Esophagus (tissue), 2 donors: ENCODE data around the gene AFF1. TPM values are rescaled to one million over a fixed set of nuclear protein-coding genes. Genes with fewer than 3 reads are reported as not detected.
A peak's percentile ranks its signal among the peaks of the same experiment; 100 is the strongest.

Experiments
- H3K27ac ChIP-seq, 2 donors: one replicate each; pipeline ENCODE4 v1.5.1; 2013; ENCODE audit warnings: low read depth in 2 of 2, mild to moderate bottlenecking in 2 of 2, inconsistent platforms in 1 of 2, low read length in 1 of 2, moderate library complexity in 1 of 2
- H3K27me3 ChIP-seq, 2 donors: one replicate each; pipeline ENCODE4 v1.6.1; 2013; ENCODE audit warnings: low read length in 2 of 2, control low read depth in 1 of 2, mild to moderate bottlenecking in 1 of 2; ENCODE audit not compliant: insufficient read depth in 2 of 2, control insufficient read depth in 1 of 2
- H3K36me3 ChIP-seq, 2 donors: one replicate each; pipeline ENCODE4 v1.6.1; 2013; ENCODE audit warnings: low read length in 1 of 2; ENCODE audit not compliant: control insufficient read depth in 2 of 2, insufficient read depth in 2 of 2
- H3K4me1 ChIP-seq, 2 donors: one replicate each; pipeline ENCODE4 v1.6.1; 2013; ENCODE audit warnings: low read length in 1 of 2; ENCODE audit not compliant: control insufficient read depth in 2 of 2, insufficient read depth in 2 of 2
- H3K4me3 ChIP-seq, 2 donors: one replicate each; pipeline ENCODE4 v1.5.1; 2013; ENCODE audit warnings: low read length in 2 of 2, mild to moderate bottlenecking in 2 of 2, low read depth in 1 of 2, moderate library complexity in 1 of 2
- H3K9me3 ChIP-seq, 2 donors: one replicate each; pipeline ENCODE4 v1.6.1; 2013; ENCODE audit warnings: mild to moderate bottlenecking in 2 of 2, low read depth in 1 of 2, low read length in 1 of 2, moderate library complexity in 1 of 2; ENCODE audit not compliant: control insufficient read depth in 2 of 2, insufficient read depth in 1 of 2
- WGBS, 2 donors: extraction: QIAGEN DNeasy Blood & Tissue Kit; methylation state at CpG; one replicate each; pipeline ENCODE4 v1.1.7; 2013; 5-methylcytosine and 5-hydroxymethylcytosine counted together
- polyA plus RNA-seq, 2 donors: library from polyadenylated mRNA; stranded (reverse); fragments of 200-250 nt; gene quantifications; one replicate each; pipeline ENCODE4 v1.2.3, GENCODE V29; 2013
- donor health status: healthy with polysubstance abuse.
- donor health status: Bipolar disorder and iron deficiency.

The AFF1 gene, protein sequence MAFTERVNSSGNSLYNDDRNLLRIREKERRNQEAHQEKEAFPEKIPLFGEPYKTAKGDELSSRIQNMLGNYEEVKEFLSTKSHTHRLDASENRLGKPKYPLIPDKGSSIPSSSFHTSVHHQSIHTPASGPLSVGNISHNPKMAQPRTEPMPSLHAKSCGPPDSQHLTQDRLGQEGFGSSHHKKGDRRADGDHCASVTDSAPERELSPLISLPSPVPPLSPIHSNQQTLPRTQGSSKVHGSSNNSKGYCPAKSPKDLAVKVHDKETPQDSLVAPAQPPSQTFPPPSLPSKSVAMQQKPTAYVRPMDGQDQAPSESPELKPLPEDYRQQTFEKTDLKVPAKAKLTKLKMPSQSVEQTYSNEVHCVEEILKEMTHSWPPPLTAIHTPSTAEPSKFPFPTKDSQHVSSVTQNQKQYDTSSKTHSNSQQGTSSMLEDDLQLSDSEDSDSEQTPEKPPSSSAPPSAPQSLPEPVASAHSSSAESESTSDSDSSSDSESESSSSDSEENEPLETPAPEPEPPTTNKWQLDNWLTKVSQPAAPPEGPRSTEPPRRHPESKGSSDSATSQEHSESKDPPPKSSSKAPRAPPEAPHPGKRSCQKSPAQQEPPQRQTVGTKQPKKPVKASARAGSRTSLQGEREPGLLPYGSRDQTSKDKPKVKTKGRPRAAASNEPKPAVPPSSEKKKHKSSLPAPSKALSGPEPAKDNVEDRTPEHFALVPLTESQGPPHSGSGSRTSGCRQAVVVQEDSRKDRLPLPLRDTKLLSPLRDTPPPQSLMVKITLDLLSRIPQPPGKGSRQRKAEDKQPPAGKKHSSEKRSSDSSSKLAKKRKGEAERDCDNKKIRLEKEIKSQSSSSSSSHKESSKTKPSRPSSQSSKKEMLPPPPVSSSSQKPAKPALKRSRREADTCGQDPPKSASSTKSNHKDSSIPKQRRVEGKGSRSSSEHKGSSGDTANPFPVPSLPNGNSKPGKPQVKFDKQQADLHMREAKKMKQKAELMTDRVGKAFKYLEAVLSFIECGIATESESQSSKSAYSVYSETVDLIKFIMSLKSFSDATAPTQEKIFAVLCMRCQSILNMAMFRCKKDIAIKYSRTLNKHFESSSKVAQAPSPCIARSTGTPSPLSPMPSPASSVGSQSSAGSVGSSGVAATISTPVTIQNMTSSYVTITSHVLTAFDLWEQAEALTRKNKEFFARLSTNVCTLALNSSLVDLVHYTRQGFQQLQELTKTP
- 10 to 100 TPM in 1 of 2 donors, 1 to 10 TPM in 1; 7.5 to 10.4 TPM for polyA plus RNA-seq

DNA sequence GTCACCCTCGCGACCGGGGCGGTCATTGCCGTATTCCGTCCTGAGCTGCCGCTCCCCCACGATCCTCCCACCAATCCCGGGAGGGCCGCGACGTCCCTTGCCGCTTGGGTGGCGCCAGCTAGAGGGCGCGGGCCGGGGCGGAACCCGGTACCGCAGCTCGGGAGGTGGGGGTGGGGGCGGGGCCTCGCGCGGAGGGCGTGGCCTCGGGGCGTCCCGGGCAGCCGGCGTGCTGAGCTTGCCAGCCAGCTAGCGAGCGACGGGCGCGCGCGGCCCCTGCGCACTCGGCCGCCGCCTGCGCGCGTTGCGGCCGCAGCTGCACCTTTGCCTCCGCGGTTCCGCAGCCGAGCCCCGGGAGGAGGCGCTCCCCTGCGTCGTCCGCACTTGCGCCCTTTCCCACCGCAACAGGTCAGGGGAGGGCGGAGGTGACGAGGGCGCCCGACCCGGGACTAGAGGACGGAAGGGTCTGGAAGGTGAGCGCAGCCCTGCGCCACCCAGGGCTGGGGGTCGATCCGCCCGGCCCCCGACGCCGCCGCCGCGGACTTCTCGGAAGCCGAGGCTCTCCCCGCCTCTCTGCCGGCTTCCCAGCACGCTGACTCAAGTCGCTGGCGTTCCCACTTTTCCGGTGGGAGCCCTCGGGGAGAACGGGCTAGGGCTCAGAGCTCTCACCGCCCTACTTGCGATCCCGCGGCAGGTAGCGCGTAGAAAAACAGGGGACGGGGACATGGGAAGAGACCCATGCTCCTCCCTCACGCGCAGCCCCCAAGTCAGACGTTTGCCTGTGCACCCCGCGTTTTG, at the start of gene AFF1:
TSS of gene AFF1 (plus strand) at position 241 of the 795 bp plus-strand sequence. CDS start 13,523 bp downstream, outside the sequence.
- Histone ChIP-seq H3K27ac (peak within 1 kb of the TSS; percentile 98 to 100), H3K9me3 (no peaks in the 10 kb centered on the region), H3K4me1 (no peaks in the 10 kb centered on the region), H3K27me3 (no peaks in the 10 kb centered on the region), H3K36me3 (no peaks in the 10 kb centered on the region), H3K4me3 (peak within 1 kb of the TSS; percentile 52 to 96)
- WGBS, 2 donors, result 0% methylated on average over 72 to 97 of the region's 97 CpGs

DNA sequence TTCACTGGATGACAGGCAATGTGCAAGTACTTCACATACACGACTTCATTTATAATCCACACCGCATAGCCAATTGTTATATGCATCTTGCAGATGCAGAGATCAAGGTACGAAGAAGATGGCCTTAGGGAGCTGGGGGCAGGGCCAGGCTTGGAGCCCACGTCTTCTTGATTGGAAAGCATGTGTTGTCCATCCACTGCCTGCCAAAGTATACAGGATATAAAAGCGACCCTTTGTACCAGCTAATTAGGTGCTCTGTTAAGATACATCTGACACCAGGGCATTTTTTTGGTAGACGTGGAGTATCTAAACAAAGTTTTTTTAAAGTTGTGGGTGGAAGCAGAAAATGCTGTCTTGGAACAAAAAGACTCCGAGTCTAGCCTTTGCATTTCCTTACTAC, 44.0 kb upstream of the AFF1 start:
- Histone ChIP-seq H3K4me1 (no peaks in the 10 kb centered on the region), H3K4me3 (peak overlapping the region; percentile 11 to 86), H3K27me3 (no peaks in the 10 kb centered on the region), H3K36me3 (no peaks in the 10 kb centered on the region), H3K27ac (peak overlapping the region; percentile 81 to 97), H3K9me3 (no peaks in the 10 kb centered on the region)
- WGBS, 2 donors, result 37 to 41% methylated on average over 7 of the region's 7 CpGs

DNA sequence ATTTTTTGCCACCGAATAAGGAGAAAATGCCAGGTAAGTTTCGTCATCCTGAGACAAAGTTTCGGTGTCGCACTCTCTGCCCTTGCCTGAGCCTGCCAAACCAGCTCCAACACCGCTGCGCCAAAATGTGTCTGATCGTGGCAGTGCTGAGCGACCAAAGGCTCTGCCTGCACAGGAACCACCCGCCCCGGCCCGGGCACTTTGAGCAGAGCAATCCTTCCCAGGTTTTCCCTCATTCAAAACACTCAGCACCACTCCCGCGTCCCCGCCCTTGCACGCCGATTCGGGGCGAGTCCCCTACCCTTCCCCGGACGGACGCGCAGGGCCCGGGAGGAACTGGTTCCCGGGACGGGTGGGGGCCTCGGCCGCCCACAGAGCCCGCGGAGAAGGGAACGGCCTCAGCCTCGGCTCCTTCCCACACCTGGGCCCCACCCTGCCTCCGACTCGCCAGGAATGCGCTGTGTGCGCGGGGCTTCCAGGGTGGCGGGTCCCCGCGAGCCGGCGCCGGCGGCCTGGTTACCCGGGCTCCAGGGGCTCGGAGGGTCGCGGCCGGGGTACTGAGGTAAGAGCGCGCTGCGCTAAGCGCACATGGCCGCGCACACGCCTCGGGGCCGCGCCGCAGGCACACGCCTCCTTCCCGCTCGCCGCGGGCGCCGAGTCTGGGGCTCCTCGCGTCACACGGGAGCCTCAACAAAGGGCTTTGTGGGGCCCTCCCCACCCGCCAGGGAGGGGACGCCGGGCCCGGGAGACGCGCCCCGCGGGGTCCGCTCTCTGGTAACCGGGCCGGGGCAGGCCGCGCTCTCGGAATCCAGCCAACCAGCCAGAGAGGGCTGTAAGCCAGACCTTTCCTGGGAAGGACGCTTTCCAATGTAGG, 42.8 kb upstream of the AFF1 start, which contains the start of gene C4orf36:
TSS of gene C4orf36 (minus strand) at position 661 of the 874 bp plus-strand sequence. CDS start 902 bp downstream, outside the sequence.
- no peaks in the 10 kb centered on the region for H3K36me3 ChIP-seq
- WGBS, 2 donors, result 0 to 1% methylated on average over 68 to 84 of the region's 84 CpGs

DNA sequence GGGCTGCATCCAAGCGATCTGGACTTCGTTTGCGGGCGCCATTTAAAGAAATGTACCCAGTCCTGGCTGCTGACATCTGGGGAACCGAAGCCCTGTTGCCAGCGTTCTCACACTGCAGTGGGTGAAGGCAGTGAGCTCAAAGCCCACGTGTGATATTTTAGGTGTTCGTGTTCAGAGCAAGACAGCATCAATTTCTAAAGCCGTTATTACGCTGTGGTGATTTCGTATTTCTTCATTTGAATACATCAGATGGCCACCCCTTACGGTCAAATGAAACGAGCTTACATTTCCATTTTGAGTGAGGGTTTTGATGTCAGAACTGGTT, 42.2 kb upstream of the AFF1 start:
- 8 to 10% methylated on average over 13 of the region's 13 CpGs for WGBS, 2 donors
- no peaks in the 10 kb centered on the region for H3K9me3 ChIP-seq

More for the DNA sequence above, 42.8 kb upstream of the AFF1 start, which contains the start of gene C4orf36:
- Histone ChIP-seq H3K27me3 (no peaks in the 10 kb centered on the region), H3K4me1 (no peaks in the 10 kb centered on the region), H3K27ac (peak within 1 kb of the TSS; percentile 97 to 98), H3K9me3 (no peaks in the 10 kb centered on the region), H3K4me3 (peak within 1 kb of the TSS; percentile 77 to 86)

DNA sequence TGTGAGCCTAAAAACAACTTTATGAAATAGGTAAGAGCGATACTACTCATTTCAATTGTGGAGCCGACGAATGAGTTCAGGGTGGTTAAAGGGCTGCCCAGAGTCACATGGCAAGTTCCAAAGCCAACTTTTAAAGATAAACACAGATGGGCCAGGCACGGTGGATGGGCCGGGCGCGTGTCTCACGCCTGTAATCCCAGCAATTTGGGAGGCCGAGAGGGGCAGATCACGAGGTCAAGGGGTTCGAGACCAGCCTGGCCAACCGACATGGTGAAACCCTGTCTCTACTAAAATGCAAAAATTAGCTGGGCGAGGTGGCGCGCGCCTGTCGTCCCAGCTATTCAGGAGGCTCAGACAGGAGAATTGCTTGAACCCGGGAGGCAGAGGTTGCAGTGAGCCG, 41.7 kb upstream of the AFF1 start:
- no peaks in the 10 kb centered on the region for H3K27me3 ChIP-seq
- H3K36me3 ChIP-seq, result no peaks in the 10 kb centered on the region
- H3K27ac ChIP-seq, result peak overlapping the region in 1 of 2 donors; percentile 61
- H3K4me1 ChIP-seq, result no peaks in the 10 kb centered on the region
- H3K9me3 ChIP-seq, result no peaks in the 10 kb centered on the region
- peak overlapping the region in 1 of 2 donors; percentile 86 for H3K4me3 ChIP-seq
- 80 to 81% methylated on average over 19 of the region's 19 CpGs for WGBS, 2 donors

More for the DNA sequence above, 42.2 kb upstream of the AFF1 start:
- H3K4me3 ChIP-seq, result peak overlapping the region; percentile 77 to 86
- H3K27ac ChIP-seq, result peak overlapping the region; percentile 97 to 98
- no peaks in the 10 kb centered on the region for H3K27me3 ChIP-seq
- no peaks in the 10 kb centered on the region for H3K36me3 ChIP-seq
- H3K4me1 ChIP-seq, result no peaks in the 10 kb centered on the region

DNA sequence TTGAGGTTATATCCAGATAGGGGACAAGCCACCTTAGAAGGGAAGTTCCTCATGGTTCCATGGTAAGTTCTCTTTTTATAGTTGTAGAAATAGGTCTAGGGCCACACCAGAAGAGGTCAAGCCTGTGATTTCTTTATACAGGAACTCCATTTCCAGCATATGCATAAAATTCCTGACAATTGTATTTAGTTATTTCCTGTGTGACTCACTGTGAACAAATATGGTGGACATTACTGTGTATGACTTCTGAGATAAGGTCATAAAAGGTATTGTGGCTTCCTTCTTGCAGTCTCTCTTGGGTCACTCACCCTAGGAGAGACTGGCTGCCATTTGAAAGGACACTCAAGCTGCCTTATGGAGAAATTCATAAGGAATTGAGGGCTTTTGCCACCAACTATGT, 40.4 kb upstream of the AFF1 start:
- H3K4me3 ChIP-seq, result no peak overlapping the region
- H3K27ac ChIP-seq, result peak overlapping the region in 1 of 2 donors; percentile 36
- no peaks in the 10 kb centered on the region for H3K36me3 ChIP-seq
- H3K4me1 ChIP-seq, result no peaks in the 10 kb centered on the region
- H3K27me3 ChIP-seq, result no peaks in the 10 kb centered on the region
- H3K9me3 ChIP-seq, result no peaks in the 10 kb centered on the region

DNA sequence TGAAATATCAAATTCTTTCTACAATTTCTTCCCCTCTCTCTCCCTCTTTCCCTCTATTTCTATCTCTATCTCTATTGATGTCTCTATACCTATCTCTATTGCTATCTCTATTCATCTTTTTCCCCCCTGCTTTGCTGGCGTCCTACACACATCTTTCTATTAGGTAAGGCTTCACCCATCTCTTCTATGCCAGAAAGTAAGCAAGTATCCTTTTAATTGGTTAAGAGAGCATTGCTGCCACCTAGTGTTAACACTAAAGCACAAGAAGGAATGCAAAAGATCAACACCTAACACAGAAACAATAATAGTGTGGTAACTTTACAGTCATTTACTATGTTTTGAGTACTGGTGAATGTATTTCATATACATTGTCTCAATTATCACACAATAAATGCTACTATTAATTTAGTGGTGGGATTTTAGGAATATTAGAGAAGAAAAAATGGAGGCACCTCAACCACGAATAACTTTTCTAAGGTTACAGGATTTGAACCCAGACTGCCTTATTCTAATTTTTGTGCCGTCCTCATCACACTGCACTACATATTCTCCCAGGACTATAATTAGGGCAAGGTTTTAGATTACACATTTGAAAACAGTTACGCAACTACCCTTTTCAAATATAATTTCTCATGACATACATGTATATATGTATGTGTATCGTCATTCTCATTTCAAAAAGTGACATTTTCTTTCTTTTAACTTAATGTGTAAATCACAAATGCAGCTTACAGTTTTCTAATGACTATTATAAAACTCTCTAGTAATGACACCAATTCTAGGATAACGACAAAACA, 38.9 kb upstream of the AFF1 start:
- no peak overlapping the region for H3K27ac ChIP-seq
- no peaks in the 10 kb centered on the region for H3K36me3 ChIP-seq
- H3K4me1 ChIP-seq, result no peaks in the 10 kb centered on the region
- whole genome bisulfite sequencing, 2 donors, result 73 to 74% methylated on average over 6 of the region's 6 CpGs
- no peaks in the 10 kb centered on the region for H3K9me3 ChIP-seq
- no peaks in the 10 kb centered on the region for H3K27me3 ChIP-seq
- no peak overlapping the region for H3K4me3 ChIP-seq

DNA sequence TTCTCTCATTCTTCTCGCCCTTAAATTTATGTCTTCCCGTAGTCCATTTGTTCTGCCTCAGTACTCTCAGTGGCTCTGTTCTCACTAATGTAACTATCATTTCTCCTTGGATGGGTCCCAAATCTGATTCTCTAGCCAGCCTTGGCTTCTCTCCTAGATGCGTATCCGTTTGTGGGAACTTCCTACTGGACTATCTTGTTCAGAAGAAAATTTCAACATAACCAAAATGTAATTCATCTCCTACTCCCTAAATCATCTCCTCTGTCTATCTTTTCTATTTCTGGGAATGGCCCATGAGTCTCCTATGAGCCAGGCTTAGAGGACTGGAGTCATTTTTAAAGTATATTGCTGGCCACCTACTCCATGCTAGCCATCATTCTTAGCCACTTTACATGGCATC, 38.2 kb upstream of the AFF1 start:
- no peaks in the 10 kb centered on the region for H3K27me3 ChIP-seq
- H3K9me3 ChIP-seq, result no peaks in the 10 kb centered on the region
- WGBS, 2 donors, result 59 to 64% methylated on average over 4 of the region's 4 CpGs
- H3K4me1 ChIP-seq, result no peaks in the 10 kb centered on the region
- no peaks in the 10 kb centered on the region for H3K36me3 ChIP-seq
- no peak overlapping the region for H3K27ac ChIP-seq
- H3K4me3 ChIP-seq, result no peak overlapping the region
